ENCODE data around the gene ARHGAP25. TPM values are rescaled to one million over a fixed set of nuclear protein-coding genes. Genes with fewer than 3 reads are reported as not detected.

ARHGAP25 gene
- total RNA-seq, 1 donor from 2014 or later, result 2.5 TPM

- Mint-ChIP-seq H3K4me3 (no peak overlapping the region), H3K27me3 (ENCODE audit: low read depth) (no peaks in the 10 kb centered on the region), H3K27ac (ENCODE audit: unreplicated experiment) (no peak overlapping the region), H3K36me3 (ENCODE audit: low read depth) (no peaks in the 10 kb centered on the region), H3K9me3 (no peaks in the 10 kb centered on the region), H3K4me1 (peaks cover 8% of the 10 kb centered on the region)
- no peak for TF ChIP-seq CTCF (conservative IDR thresholded peaks at IDR 0.05)
- no peak for DNase-seq (ENCODE audit: low read depth, low spot score)
These were observed 36.7 kb downstream of the ARHGAP25 start for GRCh38 chr2:68771211-68771751.

- no peak overlapping the region for H3K4me3 Mint-ChIP-seq
- no peak for DNase-seq (ENCODE audit: low read depth, low spot score)
- no peaks in the 10 kb centered on the region for H3K27me3 Mint-ChIP-seq (ENCODE audit: low read depth)
- H3K9me3 Mint-ChIP-seq, result no peaks in the 10 kb centered on the region
- no peak for TF ChIP-seq CTCF (conservative IDR thresholded peaks at IDR 0.05)
- no peak overlapping the region for H3K27ac Mint-ChIP-seq (ENCODE audit: unreplicated experiment)
- no peaks in the 10 kb centered on the region for H3K36me3 Mint-ChIP-seq (ENCODE audit: low read depth)
- peaks cover 8% of the 10 kb centered on the region for H3K4me1 Mint-ChIP-seq
These were observed 37.5 kb downstream of the ARHGAP25 start for GRCh38 chr2:68772109-68772508.

GRCh38 chr2:68774569-68775271 is 40.1 kb downstream of the ARHGAP25 start:
- peaks cover 3% of the 10 kb centered on the region for H3K4me1 Mint-ChIP-seq
- no peaks in the 10 kb centered on the region for H3K27me3 Mint-ChIP-seq (ENCODE audit: low read depth)
- H3K27ac Mint-ChIP-seq (ENCODE audit: unreplicated experiment), result no peak overlapping the region
- no peak overlapping the region for H3K4me3 Mint-ChIP-seq
- TF ChIP-seq CTCF (conservative IDR thresholded peaks at IDR 0.05), result no peak
- H3K9me3 Mint-ChIP-seq, result no peaks in the 10 kb centered on the region
- no peak for DNase-seq (ENCODE audit: low read depth, low spot score)
- H3K36me3 Mint-ChIP-seq (ENCODE audit: low read depth), result no peaks in the 10 kb centered on the region

GRCh38 chr2:68775272-68775842 is 40.7 kb downstream of the ARHGAP25 start:
- Mint-ChIP-seq H3K9me3 (no peaks in the 10 kb centered on the region), H3K4me3 (no peak overlapping the region), H3K27me3 (ENCODE audit: low read depth) (no peaks in the 10 kb centered on the region), H3K4me1 (no peaks in the 10 kb centered on the region), H3K36me3 (ENCODE audit: low read depth) (no peaks in the 10 kb centered on the region), H3K27ac (ENCODE audit: unreplicated experiment) (no peak overlapping the region)
- TF ChIP-seq CTCF (conservative IDR thresholded peaks at IDR 0.05), result no peak
- DNase-seq (ENCODE audit: low read depth, low spot score), result no peak

- no peak overlapping the region for H3K27ac Mint-ChIP-seq (ENCODE audit: unreplicated experiment)
- no peak for TF ChIP-seq CTCF (conservative IDR thresholded peaks at IDR 0.05)
- no peaks in the 10 kb centered on the region for H3K4me1 Mint-ChIP-seq
- H3K9me3 Mint-ChIP-seq, result no peaks in the 10 kb centered on the region
- no peaks in the 10 kb centered on the region for H3K36me3 Mint-ChIP-seq (ENCODE audit: low read depth)
- H3K27me3 Mint-ChIP-seq (ENCODE audit: low read depth), result no peaks in the 10 kb centered on the region
- no peak overlapping the region for H3K4me3 Mint-ChIP-seq
- no peak for DNase-seq (ENCODE audit: low read depth, low spot score)
These were observed 41.5 kb downstream of the ARHGAP25 start for GRCh38 chr2:68776124-68776523.

Measured in neural crest cell (in vitro differentiated cells).